CD4-positive, alpha-beta memory T cell (primary cell): ENCODE data around the gene UBC. TPM values are rescaled to one million over a fixed set of nuclear protein-coding genes. Genes with fewer than 3 reads are reported as not detected.
A peak's percentile ranks its signal among the peaks of the same experiment; 100 is the strongest.
"Not testable (repeated sequence)": the region's sequence is repeated elsewhere in the genome, so short reads cannot be mapped to it uniquely, and the experiment has no call there.

Experiments
- CTCF ChIA-PET: fragments of 350-600 bp; sonication (Branson Sonifier 250); formaldehyde crosslinking; loops from one replicate; lab custom pipeline; 2021; ENCODE audit warnings: inconsistent platforms; ENCODE audit not compliant: partially characterized antibody; lab: Charles Lee
- POLR2A ChIA-PET: fragments of 350-600 bp; sonication (Branson Sonifier 250); formaldehyde crosslinking; loops from one replicate; lab custom pipeline; 2021; ENCODE audit not compliant: partially characterized antibody; lab: Charles Lee
- DNase-seq, 5 donors: peaks; one replicate each; pipeline versions ENCODE4 v3.0.0 to v3.0.0-alpha.2; 2020 to 2022; ENCODE audit warnings: mixed read lengths in 1 of 5
- H3K27ac ChIP-seq: one replicate; pipeline ENCODE4 v1.7.0; 2013; ENCODE audit warnings: low read depth, low read length
- H3K27me3 ChIP-seq: 2 replicates; pipeline ENCODE4 v1.7.0; 2013; ENCODE audit warnings: mild to moderate bottlenecking, low read length, moderate library complexity; ENCODE audit not compliant: insufficient read depth
- H3K36me3 ChIP-seq: 2 replicates; pipeline ENCODE4 v1.7.0; 2013; ENCODE audit warnings: mild to moderate bottlenecking, low read length, moderate library complexity; ENCODE audit not compliant: insufficient read depth
- H3K4me1 ChIP-seq: 2 replicates; pipeline ENCODE4 v1.7.0; 2013; ENCODE audit warnings: mild to moderate bottlenecking, low read length, moderate library complexity; ENCODE audit not compliant: insufficient read depth
- H3K4me3 ChIP-seq, 2 donors: one replicate each; pipeline ENCODE4 v1.7.0; 2013; ENCODE audit warnings: low read length in 2 of 2, mild to moderate bottlenecking in 1 of 2
- H3K9me3 ChIP-seq, 2 donors: one replicate each; pipeline ENCODE4 v1.7.0; 2013; ENCODE audit warnings: low read length in 2 of 2, control low read depth in 1 of 2; ENCODE audit not compliant: control insufficient read depth in 1 of 2
- H3K27ac Mint-ChIP-seq, 7 donors: one replicate each; pipeline ENCODE4 v1.8.0; 2020 to 2021; ENCODE audit warnings: mixed read lengths in 7 of 7, mild to moderate bottlenecking in 6 of 7, inconsistent platforms in 3 of 7, moderate library complexity in 3 of 7
- H3K27me3 Mint-ChIP-seq, 2 donors: one replicate each; pipeline ENCODE4 v1.8.0; 2020 to 2021; ENCODE audit warnings: mixed read lengths in 2 of 2
- H3K36me3 Mint-ChIP-seq, 2 donors: one replicate each; pipeline ENCODE4 v1.8.0; 2020 to 2021; ENCODE audit warnings: mixed read lengths in 2 of 2, inconsistent platforms in 1 of 2, mild to moderate bottlenecking in 1 of 2
- H3K4me1 Mint-ChIP-seq, 4 donors: one replicate each; pipeline ENCODE4 v1.8.0; 2020 to 2021; ENCODE audit warnings: mixed read lengths in 4 of 4, mild to moderate bottlenecking in 1 of 4
- H3K4me3 Mint-ChIP-seq, 8 donors: one replicate each; pipeline ENCODE4 v1.8.0; 2020 to 2021; ENCODE audit warnings: mixed read lengths in 8 of 8, mild to moderate bottlenecking in 7 of 8, moderate library complexity in 6 of 8, inconsistent platforms in 3 of 8
- H3K9me3 Mint-ChIP-seq, 8 donors: one replicate each; pipeline ENCODE4 v1.8.0; 2020 to 2021; ENCODE audit warnings: mixed read lengths in 8 of 8, mild to moderate bottlenecking in 5 of 8, inconsistent platforms in 3 of 8, moderate library complexity in 1 of 8
- intact Hi-C: fragments of 100-400 bp; cut with micrococcal nuclease; formaldehyde crosslinking; loops from one replicate; pipeline ENCODE4 v1.15.1; 2023
- polyA plus RNA-seq, 2 donors: library from polyadenylated mRNA; unstranded; fragments of 300-500 nt; fragmentation: Illumina TruSeq; gene quantifications; one replicate each; pipeline ENCODE4 v1.2.3, GENCODE V29; 2021
- total RNA-seq, 2 experiments: library from RNA; stranded (reverse); gene quantifications; one replicate each; pipeline ENCODE4 v1.2.3, GENCODE V29; 2021

UBC gene
- total and polyA plus RNA-seq, 4 experiments from 2014 or later = 853 to 1,668 (median 868) TPM

GRCh38 chr12:124917135-124917840 lies 2.8 kb upstream of the UBC start:
- peak overlapping the region; percentile 95 to 100 (median 97) for H3K27ac Mint-ChIP-seq
- CTCF ChIA-PET = interaction anchor here (0.9 to 30.2 kb wide), 4 partner anchors 10 to 72 kb away, joined by 3 to 898 read pairs (median 60); partner anchors contain the start of gene DHX37
- POLR2A ChIA-PET = interaction anchor here (1.2 to 12.7 kb wide), 6 partner anchors 9 to 76 kb away, joined by 3 to 836 read pairs (median 31); partner anchors contain the start of gene BRI3BP
- H3K4me3 Mint-ChIP-seq = peak overlapping the region; percentile 82 to 99 (median 87)
- Histone ChIP-seq H3K9me3 (no peaks in the 10 kb centered on the region), H3K4me3 (peak overlapping the region; percentile 39 to 53), H3K27ac (peak overlapping the region; percentile 84), H3K4me1 (peaks cover 81% of the 10 kb centered on the region), H3K36me3 (peaks cover 10% of the 10 kb centered on the region), H3K27me3 (no peaks in the 10 kb centered on the region)
- peaks cover 70 to 98% (median 83%) of the 10 kb centered on the region in 4 donors for H3K4me1 Mint-ChIP-seq
- H3K36me3 Mint-ChIP-seq = peaks cover 23 to 39% of the 10 kb centered on the region in 2 donors
- peaks cover 0 to 17% (median 3%) of the 10 kb centered on the region in 8 donors for H3K9me3 Mint-ChIP-seq
- H3K27me3 Mint-ChIP-seq = peaks cover 2 to 9% of the 10 kb centered on the region in 2 donors
- DNase-seq = peak; percentile 94 to 98 (median 96)
- intact Hi-C loops = loop anchor here (1.0 to 2.0 kb wide), 2 partner anchors 10 to 76 kb away; partner anchors contain the start of gene BRI3BP

GRCh38 chr12:124916374-124917134 lies 2.1 kb upstream of the UBC start:
- peak overlapping the region; percentile 84 for H3K27ac ChIP-seq
- ChIA-PET CTCF (interaction anchor here (5.8 to 30.2 kb wide), 3 partner anchors 10 to 25 kb away, joined by 42 to 898 read pairs (median 78); no protein-coding TSS in a partner anchor), POLR2A (interaction anchor here (1.3 to 12.7 kb wide), 5 partner anchors 11 to 77 kb away, joined by 3 to 836 read pairs (median 44); partner anchors contain the start of gene BRI3BP)
- peaks cover 0 to 14% (median 3%) of the 10 kb centered on the region in 8 donors for H3K9me3 Mint-ChIP-seq
- peak overlapping the region; percentile 82 to 100 (median 88) for H3K4me3 Mint-ChIP-seq
- peak overlapping the region; percentile 95 to 100 (median 97) for H3K27ac Mint-ChIP-seq
- H3K36me3 ChIP-seq = peaks cover 12% of the 10 kb centered on the region
- H3K9me3 ChIP-seq = no peaks in the 10 kb centered on the region
- DNase-seq = peak in 1 of 5 donors; percentile 60
- peaks cover 65 to 92% (median 78%) of the 10 kb centered on the region in 4 donors for H3K4me1 Mint-ChIP-seq
- H3K36me3 Mint-ChIP-seq = peaks cover 23 to 36% of the 10 kb centered on the region in 2 donors
- no peaks in the 10 kb centered on the region for H3K27me3 ChIP-seq
- H3K4me1 ChIP-seq = peaks cover 76% of the 10 kb centered on the region
- peaks cover 2 to 9% of the 10 kb centered on the region in 2 donors for H3K27me3 Mint-ChIP-seq
- peak overlapping the region in 1 of 2 donors; percentile 39 for H3K4me3 ChIP-seq
- intact Hi-C loops = loop anchor here (1.0 to 2.0 kb wide), 2 partner anchors 11 to 76 kb away; partner anchors contain the start of gene BRI3BP

- Histone ChIP-seq H3K36me3 (peaks cover 22% of the 10 kb centered on the region), H3K4me3 (peak overlapping the region; percentile 60 to 70), H3K27me3 (no peaks in the 10 kb centered on the region), H3K9me3 (no peaks in the 10 kb centered on the region), H3K27ac (peak overlapping the region; percentile 99), H3K4me1 (peaks cover 76% of the 10 kb centered on the region)
- intact Hi-C loops = loop anchor here (2.0 kb wide), 1 partner anchor 77 kb away; the partner anchor contains the start of gene BRI3BP
- peaks cover 64 to 92% (median 77%) of the 10 kb centered on the region in 4 donors for H3K4me1 Mint-ChIP-seq
- peak overlapping the region; percentile 85 to 100 (median 99) for H3K4me3 Mint-ChIP-seq
- peaks cover 2 to 9% of the 10 kb centered on the region in 2 donors for H3K27me3 Mint-ChIP-seq
- H3K36me3 Mint-ChIP-seq = peaks cover 31 to 43% of the 10 kb centered on the region in 2 donors
- ChIA-PET POLR2A (interaction anchor here (0.6 to 12.7 kb wide), 6 partner anchors 9 to 149 kb away, joined by 3 to 836 read pairs (median 24); partner anchors contain the start of genes AACS, BRI3BP and DHX37), CTCF (interaction anchor here (1.8 to 30.2 kb wide), 5 partner anchors 8 to 26 kb away, joined by 5 to 898 read pairs (median 42); no protein-coding TSS in a partner anchor)
- H3K9me3 Mint-ChIP-seq = peaks cover 0 to 12% (median 3%) of the 10 kb centered on the region in 8 donors
- peak overlapping the region; percentile 95 to 100 (median 97) for H3K27ac Mint-ChIP-seq
- no peak for DNase-seq
Measured at GRCh38 chr12:124915239-124916236, 1.1 kb upstream of the UBC start.

- peak overlapping the region; percentile 100 for H3K27ac Mint-ChIP-seq
- CTCF ChIA-PET = interaction anchor here (0.9 to 30.2 kb wide), 8 partner anchors 7 to 195 kb away, joined by 3 to 898 read pairs (median 5); no protein-coding TSS in a partner anchor
- POLR2A ChIA-PET = interaction anchor here (0.9 to 12.7 kb wide), 9 partner anchors 9 to 151 kb away, joined by 3 to 836 read pairs (median 12); partner anchors contain the start of genes AACS, BRI3BP and SCARB1
Measured at GRCh38 chr12:124913474-124914391, 717 bp downstream of the UBC start.

GRCh38 chr12:124912529-124913287 lies 1.7 kb downstream of the UBC start:
- Mint-ChIP-seq H3K9me3 (peaks cover 0 to 15% (median 3%) of the 10 kb centered on the region in 8 donors), H3K4me3 (peak overlapping the region; percentile 99 to 100 (median 100)), H3K36me3 (peaks cover 31 to 45% of the 10 kb centered on the region in 2 donors), H3K27ac (peak overlapping the region in 6 of 7 donors; percentile 100), H3K4me1 (peaks cover 52 to 75% (median 63%) of the 10 kb centered on the region in 4 donors)
- POLR2A ChIA-PET = interaction anchor here (2.5 to 12.7 kb wide), 3 partner anchors 11 to 25 kb away, joined by 44 to 836 read pairs (median 233); no protein-coding TSS in a partner anchor
- CTCF ChIA-PET = interaction anchor here (1.1 to 30.2 kb wide), 2 partner anchors 10 to 29 kb away, joined by 3 to 898 read pairs; no protein-coding TSS in a partner anchor
- intact Hi-C loops, H3K27me3 ChIP-seq, H3K27ac ChIP-seq, H3K27me3 Mint-ChIP-seq, H3K9me3 ChIP-seq, DNase-seq: not testable (repeated sequence)
- Histone ChIP-seq H3K4me1 (peaks cover 60% of the 10 kb centered on the region), H3K36me3 (peaks cover 24% of the 10 kb centered on the region), H3K4me3 (peak overlapping the region in 1 of 2 donors; percentile 70)

More at GRCh38 chr12:124913474-124914391, 717 bp downstream of the UBC start:
- peak overlapping the region; percentile 70 to 74 for H3K4me3 ChIP-seq
- H3K4me1 ChIP-seq = peaks cover 70% of the 10 kb centered on the region
- H3K9me3 ChIP-seq = no peaks in the 10 kb centered on the region
- Mint-ChIP-seq H3K4me1 (peaks cover 58 to 85% (median 71%) of the 10 kb centered on the region in 4 donors), H3K4me3 (peak overlapping the region; percentile 99 to 100 (median 100)), H3K9me3 (peaks cover 0 to 15% (median 3%) of the 10 kb centered on the region in 8 donors), H3K27me3 (peaks cover 2 to 9% of the 10 kb centered on the region in 2 donors), H3K36me3 (peaks cover 31 to 45% of the 10 kb centered on the region in 2 donors)
- peak overlapping the region; percentile 99 for H3K27ac ChIP-seq
- peaks cover 24% of the 10 kb centered on the region for H3K36me3 ChIP-seq
- DNase-seq = peak; percentile 88 to 96 (median 91)
- intact Hi-C loops = loop anchor here (1.0 kb wide), 2 partner anchors 7 to 26 kb away; no protein-coding TSS in a partner anchor
- H3K27me3 ChIP-seq = no peaks in the 10 kb centered on the region
